Common myeloid progenitor, CD34-positive (primary cell): ENCODE data around the gene NSG1.

Experiments
- CTCF ChIA-PET: fragments of 350-600 bp; sonication (Branson Sonifier 250); formaldehyde crosslinking; loops from one replicate; lab custom pipeline; 2021; ENCODE audit warnings: antibody characterized with exemption; lab: Charles Lee
- POLR2A ChIA-PET: fragments of 350-600 bp; sonication (Branson Sonifier 250); formaldehyde crosslinking; loops from one replicate; lab custom pipeline; 2021; ENCODE audit warnings: antibody characterized with exemption; lab: Charles Lee
- DNase-seq, 3 donors: peaks; one replicate each; pipeline versions ENCODE4 v3.0.0 to v3.0.0-alpha.2; 2013
- H3K27ac ChIP-seq, 2 experiments: 1 replicate in 1 of 2; 2 replicates in 1 of 2; pipeline ENCODE4 v1.7.0; 2013; ENCODE audit warnings: inconsistent platforms in 2 of 2, low read length in 2 of 2, mild to moderate bottlenecking in 2 of 2, low read depth in 1 of 2, moderate library complexity in 1 of 2; ENCODE audit not compliant: severe bottlenecking in 2 of 2, insufficient read depth in 1 of 2, poor library complexity in 1 of 2
- H3K27me3 ChIP-seq, 5 experiments: replicated peaks in 2 of 5; 1 replicate in 3 of 5; 2 replicates in 2 of 5; pipeline versions ENCODE4 v1.6.1 to v1.7.0; 2013; ENCODE audit warnings: low read length in 4 of 5, mild to moderate bottlenecking in 2 of 5, moderate library complexity in 2 of 5, inconsistent platforms in 1 of 5; ENCODE audit not compliant: insufficient read depth in 5 of 5, control insufficient read depth in 4 of 5
- H3K36me3 ChIP-seq, 4 experiments: 1 replicate in 2 of 4; 2 replicates in 2 of 4; pipeline versions ENCODE4 v1.6.1 to v1.7.0; 2013; ENCODE audit warnings: low read length in 3 of 4, control low read depth in 1 of 4, mild to moderate bottlenecking in 1 of 4; ENCODE audit not compliant: control insufficient read depth in 4 of 4, insufficient read depth in 4 of 4
- H3K4me1 ChIP-seq, 4 experiments: 1 replicate in 3 of 4; 2 replicates in 1 of 4; pipeline versions ENCODE4 v1.6.1 to v1.7.1; 2013; ENCODE audit warnings: low read length in 3 of 4, mild to moderate bottlenecking in 3 of 4, control low read depth in 1 of 4, inconsistent platforms in 1 of 4, moderate library complexity in 1 of 4; ENCODE audit not compliant: control insufficient read depth in 4 of 4, insufficient read depth in 4 of 4; ENCODE audit errors: control extremely low read depth in 1 of 4
- H3K4me3 ChIP-seq, 7 experiments: 1 replicate in 4 of 7; 2 replicates in 3 of 7; pipeline versions ENCODE4 v1.5.1 to v1.7.0; 2013; ENCODE audit warnings: mild to moderate bottlenecking in 7 of 7, low read length in 6 of 7, moderate library complexity in 6 of 7, inconsistent platforms in 2 of 7, low read depth in 2 of 7, control low read depth in 1 of 7; ENCODE audit not compliant: insufficient read depth in 4 of 7, control insufficient read depth in 1 of 7; ENCODE audit errors: extremely low read depth in 1 of 7
- H3K9me3 ChIP-seq, 5 experiments: 1 replicate in 4 of 5; 2 replicates in 1 of 5; pipeline versions ENCODE4 v1.6.1 to v1.7.1; 2013; ENCODE audit warnings: low read length in 4 of 5, mild to moderate bottlenecking in 2 of 5, inconsistent platforms in 1 of 5, low read depth in 1 of 5, moderate library complexity in 1 of 5; ENCODE audit not compliant: control insufficient read depth in 4 of 5, insufficient read depth in 2 of 5; ENCODE audit errors: control extremely low read depth in 1 of 5
- WGBS: methylation state at CpG from one replicate; pipeline ENCODE4 v1.1.5; 2013; ENCODE audit not compliant: insufficient coverage; 5-methylcytosine and 5-hydroxymethylcytosine counted together

Gene NSG1

GRCh38 chr4:4358093-4358854 lies 28.6 kb upstream of the NSG1 start:
- POLR2A ChIA-PET = no interaction called here
- Histone ChIP-seq H3K27ac (no peak overlapping the region), H3K4me3 (no peak overlapping the region), H3K9me3 (no peaks in the 10 kb centered on the region), H3K36me3 (no peaks in the 10 kb centered on the region), H3K27me3 (peaks cover 0 to 61% (median 5%) of the 10 kb centered on the region in 5 experiments), H3K4me1 (no peaks in the 10 kb centered on the region)
- CTCF ChIA-PET = interaction anchor here (1.5 to 1.6 kb wide), 2 partner anchors 8 to 10 kb away, joined by 3 read pairs; no protein-coding TSS in a partner anchor
- no peak for DNase-seq
- 78% methylated on average over 10 of the region's 13 CpGs for WGBS

GRCh38 chr4:4361883-4362282 lies 25.0 kb upstream of the NSG1 start:
- WGBS = 93% methylated on average over 8 of the region's 8 CpGs
- H3K36me3 ChIP-seq = no peaks in the 10 kb centered on the region
- no peak for DNase-seq
- no peak overlapping the region for H3K27ac ChIP-seq
- no peaks in the 10 kb centered on the region for H3K4me1 ChIP-seq
- peaks cover 0 to 6% (median 2%) of the 10 kb centered on the region in 5 experiments for H3K9me3 ChIP-seq
- ChIA-PET POLR2A (no interaction called here), CTCF (no interaction called here)
- peaks cover 0 to 45% (median 2%) of the 10 kb centered on the region in 5 experiments for H3K27me3 ChIP-seq
- H3K4me3 ChIP-seq = no peak overlapping the region

GRCh38 chr4:4362991-4363697 lies 23.8 kb upstream of the NSG1 start:
- WGBS = 86% methylated on average over 15 of the region's 16 CpGs
- no peaks in the 10 kb centered on the region for H3K4me1 ChIP-seq
- DNase-seq = no peak
- ChIA-PET CTCF (no interaction called here), POLR2A (no interaction called here)
- H3K4me3 ChIP-seq = no peak overlapping the region
- H3K36me3 ChIP-seq = no peaks in the 10 kb centered on the region
- H3K27ac ChIP-seq = no peak overlapping the region
- peaks cover 0 to 6% (median 2%) of the 10 kb centered on the region in 5 experiments for H3K9me3 ChIP-seq
- H3K27me3 ChIP-seq = peaks cover 0 to 35% (median 2%) of the 10 kb centered on the region in 5 experiments

GRCh38 chr4:4364061-4364460 lies 22.8 kb upstream of the NSG1 start:
- ChIA-PET CTCF (no interaction called here), POLR2A (no interaction called here)
- Histone ChIP-seq H3K4me3 (no peak overlapping the region), H3K36me3 (no peaks in the 10 kb centered on the region), H3K4me1 (no peaks in the 10 kb centered on the region), H3K27ac (no peak overlapping the region), H3K27me3 (peaks cover 0 to 26% (median 0%) of the 10 kb centered on the region in 5 experiments), H3K9me3 (peaks cover 0 to 6% (median 2%) of the 10 kb centered on the region in 5 experiments)
- no peak for DNase-seq
- WGBS = no CpG with 5 or more reads among the region's 3 CpGs

GRCh38 chr4:4364486-4365208 lies 22.3 kb upstream of the NSG1 start:
- 98% methylated on average over 7 of the region's 9 CpGs for WGBS
- peaks cover 0 to 25% (median 0%) of the 10 kb centered on the region in 5 experiments for H3K27me3 ChIP-seq
- peaks cover 0 to 6% (median 2%) of the 10 kb centered on the region in 5 experiments for H3K9me3 ChIP-seq
- no peaks in the 10 kb centered on the region for H3K4me1 ChIP-seq
- no peaks in the 10 kb centered on the region for H3K36me3 ChIP-seq
- POLR2A ChIA-PET = no interaction called here
- H3K27ac ChIP-seq = no peak overlapping the region
- DNase-seq = no peak
- no peak overlapping the region for H3K4me3 ChIP-seq
- CTCF ChIA-PET = no interaction called here

GRCh38 chr4:4368809-4369580 lies 17.9 kb upstream of the NSG1 start:
- CTCF ChIA-PET = interaction anchor here (1.1 kb wide), 1 partner anchor 10 kb away, joined by 3 read pairs; no protein-coding TSS in a partner anchor
- POLR2A ChIA-PET = interaction anchor here (0.6 kb wide), 1 partner anchor 26 kb away, joined by 3 read pairs; no protein-coding TSS in a partner anchor
- DNase-seq = no peak
- WGBS = 86% methylated on average over 9 of the region's 11 CpGs
- Histone ChIP-seq H3K4me1 (no peaks in the 10 kb centered on the region), H3K27ac (no peak overlapping the region), H3K9me3 (peaks cover 0 to 6% (median 2%) of the 10 kb centered on the region in 5 experiments), H3K4me3 (no peak overlapping the region), H3K27me3 (peaks cover 0 to 9% (median 4%) of the 10 kb centered on the region in 5 experiments), H3K36me3 (no peaks in the 10 kb centered on the region)
